PC-9 (cell line): ENCODE data around the gene NUFIP2. TPM values are rescaled to one million over a fixed set of nuclear protein-coding genes. Genes with fewer than 3 reads are reported as not detected.
A peak's percentile ranks its signal among the peaks of the same experiment; 100 is the strongest.

Source experiments
- BruUV-seq: library from RNA; stranded (reverse); fragments of 400-500 nt; replicated peaks from 2 replicates; lab custom pipeline; 2021; lab: Mats Ljungman, UMichigan
- CTCF ChIA-PET: fragments of 300-600 bp; sonication (Branson Sonifier 250); formaldehyde crosslinking; loops from one replicate; lab custom pipeline; 2022; ENCODE audit warnings: antibody characterized with exemption; lab: Charles Lee
- POLR2A ChIA-PET: fragments of 300-600 bp; sonication (Branson Sonifier 250); formaldehyde crosslinking; loops from one replicate; lab custom pipeline; 2022; ENCODE audit warnings: antibody characterized with exemption; ENCODE audit not compliant: unreplicated experiment; lab: Charles Lee
- DNase-seq, 2 experiments: peaks; one replicate each; pipeline versions ENCODE4 v3.0.0 to v3.0.0-alpha.2; 2015 to 2022; ENCODE audit warnings: mixed read lengths in 1 of 2
- H2AFZ ChIP-seq: fragments of 200-600 bp; sonication (generic); 2 replicates; pipeline ENCODE4 v1.8.1; 2017; ENCODE audit warnings: antibody characterized with exemption
- H3F3A ChIP-seq: fragments of 200-600 bp; sonication (generic); 2 replicates; pipeline ENCODE4 v1.8.1; 2017; ENCODE audit warnings: antibody characterized with exemption, mild to moderate bottlenecking, low read depth; ENCODE audit not compliant: insufficient read depth
- H3K27ac ChIP-seq: fragments of 200-600 bp; sonication (generic); 2 replicates; pipeline ENCODE4 v1.6.1; 2016; ENCODE audit warnings: mixed run types
- H3K27me3 ChIP-seq: fragments of 200-600 bp; sonication (generic); 2 replicates; pipeline ENCODE4 v1.6.1; 2016; ENCODE audit warnings: low read depth, mixed run types; ENCODE audit not compliant: insufficient read depth
- H3K36me3 ChIP-seq: fragments of 200-600 bp; sonication (generic); 2 replicates; pipeline ENCODE4 v1.6.1; 2016; ENCODE audit warnings: low read depth, mixed run types
- H3K4me1 ChIP-seq: fragments of 200-600 bp; sonication (generic); replicated peaks from 2 replicates; pipeline ENCODE4 v1.6.1; 2016; ENCODE audit warnings: mixed run types; ENCODE audit not compliant: insufficient read depth
- H3K4me2 ChIP-seq: fragments of 200-600 bp; sonication (generic); 2 replicates; pipeline ENCODE4 v1.6.1; 2017; ENCODE audit warnings: mixed run types
- H3K4me3 ChIP-seq: fragments of 200-600 bp; sonication (generic); 2 replicates; pipeline ENCODE4 v1.6.1; 2016; ENCODE audit warnings: mixed run types
- H3K79me2 ChIP-seq: fragments of 200-600 bp; sonication (generic); 2 replicates; pipeline ENCODE4 v1.6.1; 2017; ENCODE audit warnings: low read depth, mixed run types
- H3K9me2 ChIP-seq: fragments of 200-600 bp; sonication (generic); 2 replicates; pipeline ENCODE4 v1.8.1; 2017; ENCODE audit warnings: mild to moderate bottlenecking; ENCODE audit not compliant: insufficient read depth
- H3K9me3 ChIP-seq: fragments of 200-600 bp; sonication (generic); 2 replicates; pipeline ENCODE4 v1.8.1; 2016; ENCODE audit warnings: low read depth; ENCODE audit not compliant: insufficient read depth
- H4K20me1 ChIP-seq: fragments of 200-600 bp; sonication (generic); 2 replicates; pipeline ENCODE4 v1.8.1; 2017; ENCODE audit not compliant: insufficient read depth
- CTCF ChIP-seq: fragments of 200-600 bp; sonication (generic); conservative IDR thresholded peaks from 2 replicates; pipeline ENCODE4 v1.6.1; 2017; ENCODE audit warnings: mixed run types, antibody characterized with exemption, mild to moderate bottlenecking, moderate library complexity
- EZH2 ChIP-seq: fragments of 200-600 bp; sonication (generic); IDR thresholded peaks from 2 replicates; pipeline ENCODE4 v1.8.0; 2017; ENCODE audit warnings: antibody characterized with exemption, low read depth
- intact Hi-C: fragments of 100-400 bp; cut with micrococcal nuclease; formaldehyde crosslinking; loops from one replicate; pipeline ENCODE4 v1.10.0; 2022; ENCODE audit not compliant: unreplicated experiment
- total RNA-seq: library from RNA; stranded (reverse); gene quantifications from 2 replicates; pipeline ENCODE4 v1.2.3, GENCODE V29; 2021

The NUFIP2 gene
- total RNA-seq, 1 experiment from 2014 or later, result 73.1 TPM

DNA sequence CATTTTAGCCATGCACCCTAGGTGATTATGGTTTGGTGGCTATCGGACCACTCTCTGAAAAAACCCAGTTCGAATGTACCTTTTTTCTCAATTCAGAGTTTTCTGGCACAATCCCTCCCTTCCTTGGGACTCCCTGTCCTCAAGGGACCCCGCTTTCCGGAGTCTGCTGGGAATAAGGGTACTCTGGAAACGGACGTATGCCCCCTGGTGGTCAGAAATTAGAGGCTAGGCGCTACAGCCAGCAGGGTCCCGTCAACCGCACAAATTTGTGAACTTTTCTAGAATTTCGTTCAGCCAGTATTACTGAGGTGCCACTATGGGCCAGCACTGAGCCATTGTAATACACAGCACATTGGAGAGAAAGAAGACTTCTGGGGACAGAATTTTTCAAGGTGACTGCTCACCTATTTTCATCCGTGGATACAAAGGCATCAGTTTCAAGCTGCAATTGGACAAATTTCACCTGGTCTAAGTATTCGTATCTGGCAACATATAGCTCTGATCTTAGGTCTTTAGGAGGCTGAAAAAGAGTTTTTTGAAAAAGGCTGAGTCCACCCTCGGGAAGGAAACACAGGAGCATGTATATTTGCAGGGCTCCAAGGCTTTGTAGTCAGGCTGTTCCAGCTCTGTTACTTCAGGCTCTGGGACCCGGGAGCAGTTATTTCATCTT lies 74.4 kb downstream of the NUFIP2 start:
- H3K4me2 ChIP-seq, result peak overlapping the region; percentile 35; the same call in 1 of the 2 replicates
- H4K20me1 ChIP-seq, result no peaks in the 10 kb centered on the region
- H3K36me3 ChIP-seq, result no peaks in the 10 kb centered on the region
- no peaks in the 10 kb centered on the region for H3K27me3 ChIP-seq
- ChIA-PET POLR2A (interaction anchor here (0.5 to 0.7 kb wide), 2 partner anchors 87 to 347 kb away, joined by 3 to 4 read pairs; partner anchors contain the start of gene ABHD15), CTCF (interaction anchor here (0.5 to 2.2 kb wide), 11 partner anchors 17 to 268 kb away, joined by 3 to 29 read pairs (median 5); no protein-coding TSS in a partner anchor)
- H3K79me2 ChIP-seq, result no peaks in the 10 kb centered on the region
- peaks cover 13% of the 10 kb centered on the region for H3K4me1 ChIP-seq
- no peaks in the 10 kb centered on the region for H3K9me3 ChIP-seq
- peak; percentile 70 to 80 for DNase-seq
- BruUV-seq, result no TSS peak
- H3K4me3 ChIP-seq, result no peak overlapping the region
- 0 out of 2 replicates have a peak overlapping the region, but pooled peaks have one; percentile 18 for H2AFZ ChIP-seq
- no peak for TF ChIP-seq EZH2
- peak; percentile 95 for TF ChIP-seq CTCF
- peaks cover 16% of the 10 kb centered on the region; the same call in 1 of the 2 replicates for H3F3A ChIP-seq
- no peak overlapping the region for H3K27ac ChIP-seq
- intact Hi-C loops, result loop anchor here (1.0 to 5.0 kb wide), 4 partner anchors 41 to 95 kb away; partner anchors contain the start of gene NUFIP2
- no peaks in the 10 kb centered on the region for H3K9me2 ChIP-seq

DNA sequence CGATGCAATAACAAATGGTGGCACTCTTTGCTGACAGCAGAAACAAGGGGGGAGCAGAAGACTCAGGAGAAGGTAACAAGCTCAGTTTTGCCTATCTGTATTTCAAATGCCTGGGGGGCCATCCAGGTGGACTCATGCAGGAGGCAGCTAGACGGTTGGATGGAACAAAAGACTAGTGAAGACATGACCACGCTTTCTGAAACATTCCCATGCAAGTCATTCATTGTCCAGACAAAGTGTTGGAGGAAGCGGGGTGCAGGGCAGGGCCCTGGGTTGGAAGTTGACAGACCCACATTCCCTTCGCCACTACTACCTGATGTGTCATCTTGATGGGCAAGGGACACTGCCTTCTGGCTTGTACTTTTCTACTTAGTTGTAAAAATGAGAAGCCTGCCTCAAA lies 77.1 kb downstream of the NUFIP2 start:
- TF ChIP-seq EZH2, result no peak
- no peak for TF ChIP-seq CTCF
- H3K9me2 ChIP-seq, result no peaks in the 10 kb centered on the region
- H3K4me2 ChIP-seq, result no peak overlapping the region
- no peaks in the 10 kb centered on the region for H4K20me1 ChIP-seq
- peaks cover 13% of the 10 kb centered on the region for H3K4me1 ChIP-seq
- no peaks in the 10 kb centered on the region for H3K27me3 ChIP-seq
- peak in 1 of 2 experiments; percentile 25 for DNase-seq
- no peak overlapping the region for H3K4me3 ChIP-seq
- H3K36me3 ChIP-seq, result no peaks in the 10 kb centered on the region
- peaks cover 11% of the 10 kb centered on the region; the same call in 1 of the 2 replicates for H3F3A ChIP-seq
- no peak overlapping the region for H3K27ac ChIP-seq
- H3K79me2 ChIP-seq, result no peaks in the 10 kb centered on the region
- 0 out of 2 replicates have a peak overlapping the region, but pooled peaks have one; percentile 8 for H2AFZ ChIP-seq
- intact Hi-C loops, result loop anchor here (5.0 kb wide), 1 partner anchor 75 kb away; the partner anchor contains the start of gene NUFIP2
- POLR2A ChIA-PET, result interaction anchor here (0.6 kb wide), 2 partner anchors 24 to 36 kb away, joined by 3 to 4 read pairs; partner anchors contain the start of gene MYO18A
- H3K9me3 ChIP-seq, result no peaks in the 10 kb centered on the region
- BruUV-seq, result no TSS peak
- CTCF ChIA-PET, result interaction anchor here (0.6 to 1.4 kb wide), 4 partner anchors 38 to 159 kb away, joined by 3 to 5 read pairs (median 4); no protein-coding TSS in a partner anchor

DNA sequence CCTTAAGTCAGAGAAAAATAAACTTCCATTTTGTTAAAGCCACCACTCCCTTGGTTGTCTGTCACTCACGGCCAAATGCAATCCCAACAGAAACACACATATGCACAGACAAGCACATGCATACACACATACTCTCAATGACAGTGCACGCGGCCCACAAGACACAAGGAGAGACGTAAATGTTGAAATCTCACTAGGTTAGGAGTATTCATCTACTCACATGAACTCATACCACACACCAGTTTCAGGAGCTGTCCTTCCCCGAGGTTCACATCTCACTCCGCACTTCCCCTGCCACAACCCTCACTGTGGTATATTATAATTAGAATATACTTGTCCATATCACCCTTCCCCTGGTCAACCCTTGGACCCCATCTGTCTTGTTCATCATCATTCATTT lies 77.8 kb downstream of the NUFIP2 start:
- DNase-seq, result no peak
- TF ChIP-seq EZH2, result no peak
- no peak for TF ChIP-seq CTCF
- Histone ChIP-seq H3K4me1 (peaks cover 13% of the 10 kb centered on the region), H4K20me1 (no peaks in the 10 kb centered on the region), H3K27ac (no peak overlapping the region), H3K79me2 (no peaks in the 10 kb centered on the region), H3F3A (peaks cover 11% of the 10 kb centered on the region; the same call in 1 of the 2 replicates), H3K4me2 (no peak overlapping the region), H3K4me3 (no peak overlapping the region), H2AFZ (no peak overlapping the region), H3K9me2 (no peaks in the 10 kb centered on the region), H3K27me3 (no peaks in the 10 kb centered on the region), H3K9me3 (no peaks in the 10 kb centered on the region), H3K36me3 (no peaks in the 10 kb centered on the region)
- BruUV-seq, result no TSS peak
- ChIA-PET CTCF (interaction anchor here (0.5 to 1.3 kb wide), 2 partner anchors 11 to 67 kb away, joined by 3 to 4 read pairs; no protein-coding TSS in a partner anchor), POLR2A (interaction anchor here (0.6 kb wide), 1 partner anchor 24 kb away, joined by 3 read pairs; no protein-coding TSS in a partner anchor)
- intact Hi-C loops, result loop anchor here (5.0 kb wide), 1 partner anchor 76 kb away; the partner anchor contains the start of gene NUFIP2
